DND-41 (cell line): Measurements from ENCODE around the gene PACRG.

Experiments
- ATAC-seq: fragments of 200-7000 bp; cut with Tn5 transposase; 3 replicates; pipeline ENCODE4 v1.9.1; 2021; ENCODE audit warnings: low read depth; ENCODE audit not compliant: insufficient read depth
- DNase-seq: peaks from one replicate; pipeline ENCODE4 v3.0.0-alpha.2; 2020
- H2AFZ ChIP-seq: 2 replicates; pipeline ENCODE4 v1.6.0; 2012; ENCODE audit warnings: low read depth, low read length
- H3K27ac ChIP-seq: 2 replicates; pipeline ENCODE4 v1.5.1; 2012; ENCODE audit warnings: low read length, inconsistent platforms
- H3K27me3 ChIP-seq: fragments of 200-600 bp; sonication (generic); 2 replicates; pipeline ENCODE4 v1.6.0; 2012; ENCODE audit warnings: low read length, mild to moderate bottlenecking, inconsistent platforms; ENCODE audit not compliant: insufficient read depth, poor library complexity
- H3K36me3 ChIP-seq: 2 replicates; pipeline ENCODE4 v1.5.1; 2012; ENCODE audit warnings: low read length, inconsistent platforms; ENCODE audit not compliant: insufficient read depth
- H3K4me1 ChIP-seq: 2 replicates; pipeline ENCODE4 v1.5.1; 2012; ENCODE audit warnings: mild to moderate bottlenecking, low read length; ENCODE audit not compliant: insufficient read depth
- H3K4me2 ChIP-seq: 2 replicates; pipeline ENCODE4 v1.6.0; 2012; ENCODE audit warnings: mild to moderate bottlenecking, moderate library complexity, low read length, inconsistent platforms; ENCODE audit not compliant: insufficient read depth
- H3K4me3 ChIP-seq, 2 experiments: fragments of 200-600 bp in 1 of 2; shearing (Covaris generic) in 1 of 2; 2 replicates each; pipeline ENCODE4 v1.5.1; 2012 to 2016; ENCODE audit warnings: inconsistent platforms in 2 of 2, low read length in 2 of 2, mild to moderate bottlenecking in 2 of 2, low read depth in 1 of 2, moderate library complexity in 1 of 2
- H3K79me2 ChIP-seq: 2 replicates; pipeline ENCODE4 v1.6.0; 2012; ENCODE audit warnings: low read length, inconsistent platforms; ENCODE audit not compliant: insufficient read depth
- H3K9ac ChIP-seq: 2 replicates; pipeline ENCODE4 v1.6.0; 2012; ENCODE audit warnings: low read depth, mild to moderate bottlenecking, inconsistent platforms, low read length, moderate library complexity
- H3K9me3 ChIP-seq: 2 replicates; pipeline ENCODE4 v1.5.1; 2012; ENCODE audit warnings: low read length, moderate library complexity, mild to moderate bottlenecking, inconsistent platforms; ENCODE audit not compliant: insufficient read depth, severe bottlenecking
- H4K20me1 ChIP-seq: 2 replicates; pipeline ENCODE4 v1.6.0; 2012; ENCODE audit warnings: low read length; ENCODE audit not compliant: insufficient read depth
- EZH2 ChIP-seq: IDR thresholded peaks from 3 replicates; pipeline ENCODE4 v1.6.1; 2012; ENCODE audit warnings: borderline replicate concordance, low read depth, mild to moderate bottlenecking, moderate library complexity, low read length, inconsistent platforms; ENCODE audit not compliant: severe bottlenecking
- TF ChIP-seq, protein P1 (sequence below): IDR thresholded peaks from 2 replicates; pipeline ENCODE4 v1.5.1; 2012; ENCODE audit warnings: borderline replicate concordance, low read length, moderate library complexity, mild to moderate bottlenecking; ENCODE audit not compliant: poor library complexity, severe bottlenecking; ENCODE audit errors: extremely low read depth

The PACRG gene

GRCh38 chr6:162814426-162814973 is 86.7 kb downstream of the PACRG start:
- Histone ChIP-seq H3K4me1 (no peaks in the 10 kb centered on the region), H3K27me3 (no peaks in the 10 kb centered on the region), H4K20me1 (no peaks in the 10 kb centered on the region), H3K4me2 (no peak overlapping the region), H3K9ac (no peak overlapping the region), H3K27ac (no peak overlapping the region), H3K9me3 (no peaks in the 10 kb centered on the region), H3K36me3 (no peaks in the 10 kb centered on the region), H3K4me3 (no peak overlapping the region), H2AFZ (no peak overlapping the region), H3K79me2 (no peaks in the 10 kb centered on the region)
- ATAC-seq (no peak), DNase-seq (no peak)
- TF ChIP-seq EZH2, result no peak
- TF ChIP-seq, protein P1, sequence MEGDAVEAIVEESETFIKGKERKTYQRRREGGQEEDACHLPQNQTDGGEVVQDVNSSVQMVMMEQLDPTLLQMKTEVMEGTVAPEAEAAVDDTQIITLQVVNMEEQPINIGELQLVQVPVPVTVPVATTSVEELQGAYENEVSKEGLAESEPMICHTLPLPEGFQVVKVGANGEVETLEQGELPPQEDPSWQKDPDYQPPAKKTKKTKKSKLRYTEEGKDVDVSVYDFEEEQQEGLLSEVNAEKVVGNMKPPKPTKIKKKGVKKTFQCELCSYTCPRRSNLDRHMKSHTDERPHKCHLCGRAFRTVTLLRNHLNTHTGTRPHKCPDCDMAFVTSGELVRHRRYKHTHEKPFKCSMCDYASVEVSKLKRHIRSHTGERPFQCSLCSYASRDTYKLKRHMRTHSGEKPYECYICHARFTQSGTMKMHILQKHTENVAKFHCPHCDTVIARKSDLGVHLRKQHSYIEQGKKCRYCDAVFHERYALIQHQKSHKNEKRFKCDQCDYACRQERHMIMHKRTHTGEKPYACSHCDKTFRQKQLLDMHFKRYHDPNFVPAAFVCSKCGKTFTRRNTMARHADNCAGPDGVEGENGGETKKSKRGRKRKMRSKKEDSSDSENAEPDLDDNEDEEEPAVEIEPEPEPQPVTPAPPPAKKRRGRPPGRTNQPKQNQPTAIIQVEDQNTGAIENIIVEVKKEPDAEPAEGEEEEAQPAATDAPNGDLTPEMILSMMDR, result no peak

- Histone ChIP-seq H3K4me2 (no peak overlapping the region), H3K79me2 (no peaks in the 10 kb centered on the region), H2AFZ (no peak overlapping the region), H3K27ac (no peak overlapping the region), H3K27me3 (no peaks in the 10 kb centered on the region), H3K4me1 (no peaks in the 10 kb centered on the region), H3K9me3 (no peaks in the 10 kb centered on the region), H3K4me3 (no peak overlapping the region), H3K9ac (no peak overlapping the region), H3K36me3 (no peaks in the 10 kb centered on the region), H4K20me1 (no peaks in the 10 kb centered on the region)
- no peak for DNase-seq
- TF ChIP-seq, protein P1, result no peak
- no peak for TF ChIP-seq EZH2
- ATAC-seq, result no peak
Measured at GRCh38 chr6:162817196-162817595, 89.4 kb downstream of the PACRG start.

GRCh38 chr6:162819284-162819683 is 91.5 kb downstream of the PACRG start:
- Histone ChIP-seq H3K79me2 (no peaks in the 10 kb centered on the region), H3K4me3 (no peak overlapping the region), H3K9me3 (no peaks in the 10 kb centered on the region), H3K36me3 (no peaks in the 10 kb centered on the region), H3K4me2 (no peak overlapping the region), H3K4me1 (no peaks in the 10 kb centered on the region), H4K20me1 (no peaks in the 10 kb centered on the region), H3K27me3 (no peaks in the 10 kb centered on the region), H2AFZ (no peak overlapping the region), H3K27ac (no peak overlapping the region), H3K9ac (no peak overlapping the region)
- ATAC-seq (no peak), DNase-seq (no peak)
- TF ChIP-seq, protein P1, result no peak
- no peak for TF ChIP-seq EZH2

DNA sequence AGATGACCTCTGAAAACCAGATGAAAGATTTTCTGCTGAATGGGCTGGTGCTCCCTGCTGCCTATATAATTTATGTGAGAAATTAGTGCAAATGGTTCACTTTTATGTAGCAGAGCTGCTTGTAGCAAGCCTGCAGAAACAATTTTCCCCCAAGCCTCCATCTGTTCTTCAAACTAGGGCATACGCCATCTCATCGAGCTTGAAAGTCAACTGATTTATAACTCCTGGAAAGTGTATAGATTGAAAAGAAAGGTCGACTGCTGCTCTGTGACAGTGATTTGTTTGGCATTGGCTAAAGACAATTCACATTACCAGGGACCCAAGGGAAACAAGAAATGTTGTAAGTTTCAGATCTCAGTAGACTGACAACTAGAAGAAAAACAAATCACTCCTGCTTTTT is 93.3 kb downstream of the PACRG start:
- Histone ChIP-seq H4K20me1 (no peaks in the 10 kb centered on the region), H3K79me2 (no peaks in the 10 kb centered on the region), H3K4me3 (no peak overlapping the region), H3K27me3 (no peaks in the 10 kb centered on the region), H3K36me3 (no peaks in the 10 kb centered on the region), H2AFZ (no peak overlapping the region), H3K27ac (no peak overlapping the region), H3K4me2 (no peak overlapping the region), H3K4me1 (no peaks in the 10 kb centered on the region), H3K9ac (no peak overlapping the region), H3K9me3 (no peaks in the 10 kb centered on the region)
- TF ChIP-seq, protein P1, result no peak
- no peak for TF ChIP-seq EZH2
- DNase-seq, result no peak
- ATAC-seq, result no peak
